Choroid plexus epithelial cell (primary cell): Measurements from ENCODE around the gene ARRB2.
A peak's percentile ranks its signal among the peaks of the same experiment; 100 is the strongest.

Source experiments
- DNase-seq: peaks from one replicate; pipeline ENCODE4 v3.0.0-alpha.2; 2010; ENCODE audit warnings: low read depth
- H3K4me3 ChIP-seq: 2 replicates; pipeline ENCODE4 v1.5.1; 2011; ENCODE audit warnings: low read depth, mild to moderate bottlenecking, control low read depth, low read length, moderate library complexity
- CTCF ChIP-seq: conservative IDR thresholded peaks from 2 replicates; pipeline ENCODE4 v1.5.1; 2011; ENCODE audit warnings: low read depth, mild to moderate bottlenecking, control low read depth, inconsistent platforms, low read length, moderate library complexity

Gene ARRB2

GRCh38 chr17:4738136-4739121 lies 28.0 kb downstream of the ARRB2 start:
- no peak for DNase-seq
- no peak for TF ChIP-seq CTCF
- peak overlapping the region; percentile 72 for H3K4me3 ChIP-seq

GRCh38 chr17:4739122-4740024 lies 28.9 kb downstream of the ARRB2 start, which contains the start of the genes CXCL16 and ZMYND15:
Gene CXCL16, minus strand, starts transcription at chr17:4739928. Its CDS starts 589 bp downstream, at chr17:4739339.
Gene ZMYND15, plus strand, starts transcription at chr17:4739833. Its CDS starts 716 bp downstream, at chr17:4740549.
- peak; percentile 37 for DNase-seq
- TF ChIP-seq CTCF: no peak
- peak within 1 kb of the TSS; percentile 72 for H3K4me3 ChIP-seq

GRCh38 chr17:4740025-4740351 lies 29.6 kb downstream of the ARRB2 start:
- no peak for DNase-seq
- H3K4me3 ChIP-seq: peak overlapping the region; percentile 72
- no peak for TF ChIP-seq CTCF

GRCh38 chr17:4740584-4740983 lies 30.2 kb downstream of the ARRB2 start:
- DNase-seq: no peak
- no peak for TF ChIP-seq CTCF
- no peak overlapping the region for H3K4me3 ChIP-seq

- DNase-seq: no peak
- H3K4me3 ChIP-seq: no peak overlapping the region
- TF ChIP-seq CTCF: no peak
These were observed 31.1 kb downstream of the ARRB2 start for GRCh38 chr17:4741544-4741943.

GRCh38 chr17:4742133-4742532 lies 31.7 kb downstream of the ARRB2 start:
- H3K4me3 ChIP-seq: no peak overlapping the region
- no peak for TF ChIP-seq CTCF
- no peak for DNase-seq
